HUES48 (cell line): ENCODE data around the gene PLXND1.

ENCODE experiments used
- H3K27ac ChIP-seq: one replicate; pipeline ENCODE4 v1.7.0; 2013; ENCODE audit warnings: low read depth, low read length, inconsistent platforms
- H3K27me3 ChIP-seq: 2 replicates; pipeline ENCODE4 v1.6.1; 2013; ENCODE audit warnings: mild to moderate bottlenecking, low read length; ENCODE audit not compliant: control insufficient read depth, insufficient read depth
- H3K36me3 ChIP-seq: 2 replicates; pipeline ENCODE4 v1.6.1; 2013; ENCODE audit warnings: low read length; ENCODE audit not compliant: control insufficient read depth, insufficient read depth
- H3K4me1 ChIP-seq: 2 replicates; pipeline ENCODE4 v1.6.1; 2013; ENCODE audit warnings: mild to moderate bottlenecking, low read length; ENCODE audit not compliant: control insufficient read depth, insufficient read depth
- H3K4me3 ChIP-seq: 2 replicates; pipeline ENCODE4 v1.5.1; 2013; ENCODE audit warnings: mild to moderate bottlenecking, low read depth, low read length
- H3K9ac ChIP-seq: 2 replicates; pipeline ENCODE4 v1.6.1; 2013; ENCODE audit warnings: mild to moderate bottlenecking, low read depth, low read length, moderate library complexity
- H3K9me3 ChIP-seq: 2 replicates; pipeline ENCODE4 v1.6.1; 2013; ENCODE audit warnings: low read length; ENCODE audit not compliant: control insufficient read depth, insufficient read depth

The PLXND1 gene

GRCh38 chr3:129626744-129627349 lies 20.4 kb upstream of the PLXND1 start:
- peak overlapping the region; percentile 92 for H3K27ac ChIP-seq
- peak overlapping the region; percentile 73 for H3K9ac ChIP-seq
- no peaks in the 10 kb centered on the region for H3K36me3 ChIP-seq
- peak overlapping the region; percentile 74 for H3K4me3 ChIP-seq
- H3K9me3 ChIP-seq: no peaks in the 10 kb centered on the region
- H3K4me1 ChIP-seq: peaks cover 10% of the 10 kb centered on the region
- no peaks in the 10 kb centered on the region for H3K27me3 ChIP-seq

DNA sequence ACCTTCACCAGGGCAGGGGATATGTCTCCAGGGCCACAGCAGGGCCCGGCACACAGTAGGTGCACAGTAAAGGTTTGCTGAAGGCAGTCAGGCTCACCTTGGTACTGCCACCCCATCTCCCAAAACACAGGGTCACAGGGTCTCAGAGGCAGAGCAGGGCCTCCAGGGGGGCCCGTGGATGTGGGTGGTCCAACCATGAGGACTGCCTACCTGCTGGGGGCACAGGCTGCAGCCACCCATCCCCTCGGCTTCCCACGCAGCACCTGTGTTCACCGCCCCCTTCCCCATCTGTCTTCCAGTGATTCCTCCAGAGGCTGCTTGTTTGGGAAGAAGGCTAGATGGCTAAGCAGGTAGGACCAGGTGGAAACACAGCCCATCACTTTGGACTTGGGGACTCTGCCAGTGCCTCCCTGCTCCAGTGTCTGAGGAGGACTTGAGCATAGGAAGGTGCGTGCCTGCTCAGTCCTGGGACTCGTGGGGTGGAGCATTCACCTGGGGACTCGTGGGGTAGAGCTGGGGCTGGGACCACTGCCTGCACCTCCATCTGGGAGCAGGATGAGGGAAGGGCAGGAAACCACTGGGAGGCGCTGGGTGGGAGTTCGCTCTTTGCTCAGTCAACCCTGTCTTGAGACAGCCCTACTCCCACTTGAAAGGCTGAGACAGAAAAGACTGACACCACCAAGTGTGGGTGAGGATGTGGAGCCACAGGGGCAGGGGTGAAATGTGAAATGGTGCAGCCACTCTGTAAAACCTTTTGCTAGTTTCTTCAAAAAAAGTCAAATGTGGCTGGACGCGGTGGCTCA lies 18.8 kb upstream of the PLXND1 start:
- H3K4me3 ChIP-seq: no peak overlapping the region
- H3K36me3 ChIP-seq: no peaks in the 10 kb centered on the region
- no peak overlapping the region for H3K9ac ChIP-seq
- peaks cover 10% of the 10 kb centered on the region for H3K4me1 ChIP-seq
- H3K9me3 ChIP-seq: no peaks in the 10 kb centered on the region
- H3K27me3 ChIP-seq: no peaks in the 10 kb centered on the region
- peak overlapping the region; percentile 28 for H3K27ac ChIP-seq

DNA sequence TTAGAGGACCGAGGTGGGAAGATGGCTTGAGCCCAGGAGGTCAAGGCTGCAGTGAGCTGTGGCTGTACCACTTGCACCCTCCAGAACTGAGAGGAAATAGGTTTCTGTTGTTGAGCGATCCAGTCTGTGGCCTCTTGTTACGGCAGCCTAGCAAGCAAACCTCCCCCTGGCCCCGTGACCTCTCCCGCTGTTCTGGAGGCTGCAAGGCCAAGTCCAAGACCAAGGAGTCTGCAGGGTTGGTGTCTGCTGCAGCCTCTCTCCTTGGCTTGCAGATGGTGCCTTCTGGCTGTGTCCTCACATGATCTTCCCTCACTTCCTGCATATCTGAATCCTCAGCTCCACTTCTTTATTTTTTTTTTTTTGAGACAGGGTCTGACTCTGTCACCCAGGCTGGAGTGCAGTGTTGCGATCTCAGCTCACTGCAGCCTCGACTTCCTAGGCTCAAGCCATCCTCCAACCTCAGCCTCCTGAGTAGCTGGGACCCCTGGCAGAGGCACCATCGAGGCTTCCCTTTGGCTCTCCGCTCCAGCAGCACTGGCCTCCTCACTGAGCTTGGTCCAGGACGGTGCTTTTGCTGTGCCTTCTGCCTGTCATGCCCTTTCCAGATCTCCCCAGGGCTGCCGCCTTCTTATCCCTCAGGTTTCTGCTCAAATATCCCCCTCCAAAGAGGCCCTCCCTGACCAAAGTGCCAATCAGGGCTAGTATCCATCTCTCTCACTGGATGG lies 18.0 kb upstream of the PLXND1 start:
- Histone ChIP-seq H3K27ac (no peak overlapping the region), H3K4me3 (no peak overlapping the region), H3K9me3 (no peaks in the 10 kb centered on the region), H3K4me1 (peaks cover 10% of the 10 kb centered on the region), H3K36me3 (no peaks in the 10 kb centered on the region), H3K27me3 (no peaks in the 10 kb centered on the region), H3K9ac (no peak overlapping the region)

DNA sequence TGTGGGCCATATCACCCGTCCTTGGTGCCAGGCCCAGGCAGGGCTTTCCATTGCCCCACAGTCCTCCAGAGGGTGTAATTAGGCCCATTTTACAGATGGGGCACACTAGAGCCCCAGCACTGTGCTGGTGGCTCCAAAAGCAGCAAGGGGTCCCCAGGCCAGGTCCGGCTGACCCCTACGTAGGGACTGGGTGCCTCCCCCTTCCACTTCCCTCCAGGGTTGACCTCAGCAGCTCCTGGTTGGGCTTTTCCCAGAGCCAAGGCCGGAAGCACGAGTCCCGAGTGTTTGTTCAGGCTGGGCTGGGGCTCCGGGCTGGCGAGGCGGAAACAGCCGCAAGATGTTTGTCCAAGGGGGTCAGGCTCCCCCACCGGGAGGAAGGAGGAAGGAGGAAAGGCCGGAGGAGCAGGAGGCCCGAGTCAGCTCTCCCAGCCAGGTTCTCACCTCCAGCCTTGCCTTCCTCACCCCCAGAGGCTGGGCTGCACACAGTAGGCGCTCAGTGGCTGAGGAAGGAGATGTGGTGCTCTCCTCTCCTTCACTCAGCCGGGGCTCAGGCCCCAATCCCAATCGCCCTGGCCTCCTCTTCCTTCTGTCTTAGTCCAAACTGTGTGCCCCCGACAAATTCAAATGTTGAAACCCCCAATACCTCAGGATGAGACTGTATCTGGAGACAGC lies 17.1 kb upstream of the PLXND1 start:
- Histone ChIP-seq H3K9me3 (no peaks in the 10 kb centered on the region), H3K36me3 (no peaks in the 10 kb centered on the region), H3K4me3 (no peak overlapping the region), H3K4me1 (peaks cover 10% of the 10 kb centered on the region), H3K27ac (no peak overlapping the region), H3K27me3 (no peaks in the 10 kb centered on the region), H3K9ac (no peak overlapping the region)

- Histone ChIP-seq H3K27me3 (no peaks in the 10 kb centered on the region), H3K9me3 (no peaks in the 10 kb centered on the region), H3K4me3 (no peak overlapping the region), H3K27ac (no peak overlapping the region), H3K9ac (no peak overlapping the region), H3K4me1 (peaks cover 6% of the 10 kb centered on the region), H3K36me3 (no peaks in the 10 kb centered on the region)
These were observed 16.5 kb upstream of the PLXND1 start for GRCh38 chr3:129622933-129623332.

- Histone ChIP-seq H3K9me3 (no peaks in the 10 kb centered on the region), H3K4me3 (no peak overlapping the region), H3K27me3 (no peaks in the 10 kb centered on the region), H3K9ac (no peak overlapping the region), H3K36me3 (no peaks in the 10 kb centered on the region), H3K4me1 (peaks cover 6% of the 10 kb centered on the region), H3K27ac (no peak overlapping the region)
These were observed 15.9 kb upstream of the PLXND1 start for GRCh38 chr3:129622226-129622874.

DNA sequence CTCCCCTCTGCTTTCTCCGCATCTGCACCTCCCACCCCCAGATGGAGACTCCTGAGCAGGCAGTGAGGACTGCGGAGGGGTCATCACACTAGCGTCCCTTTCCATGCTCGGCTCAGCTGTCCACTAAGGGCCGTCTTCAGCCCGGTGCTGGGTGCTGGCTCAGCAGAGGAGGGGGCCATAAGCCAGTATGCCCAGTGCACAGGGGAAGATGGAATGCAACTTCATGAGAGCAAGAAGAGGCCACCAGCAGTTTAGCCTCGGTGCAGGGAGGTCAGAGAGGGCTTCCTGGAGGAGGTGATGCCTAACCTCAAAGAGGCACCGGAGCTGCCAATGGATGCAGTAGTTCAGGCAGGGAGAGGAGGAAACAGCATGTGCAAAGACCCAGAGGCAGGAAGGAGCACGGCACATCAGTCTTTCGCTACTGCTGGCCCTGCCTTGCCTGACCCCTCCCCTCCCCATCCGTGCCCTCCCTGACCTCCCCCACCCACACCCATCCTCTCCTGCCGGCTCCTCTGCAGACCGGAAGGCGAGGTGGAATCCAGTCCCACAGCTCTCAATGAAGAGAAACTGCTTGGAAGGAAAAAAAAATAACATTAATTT lies 15.2 kb upstream of the PLXND1 start:
- Histone ChIP-seq H3K36me3 (no peaks in the 10 kb centered on the region), H3K9me3 (no peaks in the 10 kb centered on the region), H3K9ac (no peak overlapping the region), H3K27ac (no peak overlapping the region), H3K27me3 (no peaks in the 10 kb centered on the region), H3K4me3 (no peak overlapping the region), H3K4me1 (peaks cover 6% of the 10 kb centered on the region)

DNA sequence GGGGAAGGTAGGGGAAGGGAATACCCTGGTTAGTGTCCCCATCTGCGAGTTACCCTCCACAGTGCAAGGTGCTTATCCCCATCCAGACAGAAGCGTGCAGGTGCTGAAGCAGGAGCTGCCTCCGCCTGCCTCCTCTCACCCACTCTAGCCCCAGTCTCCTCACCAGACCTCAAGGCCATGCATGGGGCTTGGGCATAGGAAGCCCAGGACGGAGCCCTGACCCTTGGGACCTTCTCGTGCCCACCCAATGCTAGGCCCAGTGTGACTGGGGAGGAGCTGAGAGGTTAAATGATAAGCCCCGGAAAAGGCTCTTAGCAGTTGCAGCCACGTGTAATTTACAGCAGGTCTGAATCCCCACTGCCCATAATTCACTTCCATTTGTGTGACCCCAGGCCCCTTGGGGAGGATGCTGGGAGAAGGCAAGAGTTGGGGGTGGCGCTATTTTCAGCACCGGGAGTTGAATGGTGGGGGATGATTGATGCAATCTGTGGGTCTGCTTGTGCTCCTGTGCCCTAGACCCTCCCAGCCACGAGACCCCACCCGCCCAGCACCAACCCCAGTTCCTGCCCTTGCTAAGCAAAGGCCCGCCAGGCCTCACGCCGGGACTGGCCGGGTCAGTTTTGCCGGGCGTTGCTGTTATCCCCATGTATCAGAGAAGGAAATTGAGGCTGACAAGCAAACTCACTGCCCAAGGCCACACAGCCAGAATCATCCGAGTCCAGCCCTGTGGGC lies 14.5 kb upstream of the PLXND1 start:
- no peaks in the 10 kb centered on the region for H3K9me3 ChIP-seq
- no peaks in the 10 kb centered on the region for H3K36me3 ChIP-seq
- H3K4me3 ChIP-seq: no peak overlapping the region
- no peak overlapping the region for H3K27ac ChIP-seq
- H3K4me1 ChIP-seq: peaks cover 1% of the 10 kb centered on the region
- no peak overlapping the region for H3K9ac ChIP-seq
- no peaks in the 10 kb centered on the region for H3K27me3 ChIP-seq

DNA sequence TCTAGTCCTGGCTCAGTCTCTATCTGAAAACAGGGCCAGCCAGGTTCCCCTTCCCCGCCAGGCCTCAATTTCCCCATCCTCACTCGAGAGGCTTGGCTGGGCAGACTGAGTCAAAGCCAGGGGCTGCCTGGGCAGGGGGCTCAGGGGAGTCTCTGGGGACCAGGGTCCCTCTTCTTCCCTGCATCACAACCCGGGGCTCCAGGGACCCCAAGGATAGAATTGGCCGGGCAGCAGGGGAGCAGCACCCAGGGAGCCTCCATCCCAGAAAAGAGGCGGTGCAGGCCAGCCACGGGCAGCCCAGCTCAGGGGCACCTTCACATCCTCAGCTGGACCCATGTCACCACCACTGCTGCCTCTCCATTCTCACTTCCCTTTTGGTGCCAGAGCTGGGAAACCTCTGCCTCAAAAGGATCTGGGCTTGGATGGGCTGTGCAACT lies 13.3 kb upstream of the PLXND1 start:
- Histone ChIP-seq H3K9me3 (no peaks in the 10 kb centered on the region), H3K36me3 (no peaks in the 10 kb centered on the region), H3K27me3 (no peaks in the 10 kb centered on the region), H3K9ac (no peak overlapping the region), H3K4me1 (no peaks in the 10 kb centered on the region), H3K4me3 (no peak overlapping the region), H3K27ac (no peak overlapping the region)
